HepG2 (cell line): ENCODE results near the gene PLEKHA8. TPM values are rescaled to one million over a fixed set of nuclear protein-coding genes. Genes with fewer than 3 reads are reported as not detected.

Source experiments
- RXRB ChIP-seq: IDR thresholded peaks from 2 replicates; pipeline ENCODE4 v1.6.1; 2016; ENCODE audit warnings: borderline replicate concordance, missing genetic modification reagents, missing compliant biosample characterization
- SP4 ChIP-seq: sonication (generic); formaldehyde crosslinking; IDR thresholded peaks from 2 replicates; pipeline ENCODE4 v1.8.1; 2023; ENCODE audit warnings: mild to moderate bottlenecking, missing genetic modification reagents
- ZNF550 ChIP-seq: sonication (generic); formaldehyde crosslinking; IDR thresholded peaks from 2 replicates; pipeline ENCODE4 v1.4.0; 2020; ENCODE audit warnings: mild to moderate bottlenecking, missing genetic modification reagents, borderline replicate concordance
- ZNF598 ChIP-seq: sonication (generic); formaldehyde crosslinking; IDR thresholded peaks from 2 replicates; pipeline ENCODE4 v1.5.1; 2020; ENCODE audit warnings: mild to moderate bottlenecking, missing genetic modification reagents, borderline replicate concordance
- ZNF777 ChIP-seq: sonication (generic); formaldehyde crosslinking; IDR thresholded peaks from 2 replicates; pipeline ENCODE4 v1.4.0; 2020; ENCODE audit warnings: missing genetic modification reagents
- ZSCAN21 ChIP-seq: sonication (generic); formaldehyde crosslinking; IDR thresholded peaks from 2 replicates; pipeline ENCODE4 v1.8.0; 2022; ENCODE audit warnings: mild to moderate bottlenecking, missing genetic modification reagents, moderate library complexity, borderline replicate concordance
- polyA plus RNA-seq, 8 experiments: library from polyadenylated mRNA; depleted of rRNA in 3 of 8; stranded (reverse) in 7 of 8; unstranded in 1 of 8; fragments of >200 nt; fragmentation: Illumina TruSeq in 4 of 8; extraction: Trizol in 4 of 8; gene quantifications; 2 replicates each; pipeline versions ENCODE4 v1.2.1 to v1.2.3, GENCODE V29; 2011 to 2016; ENCODE audit warnings: low read depth in 4 of 8, missing spikeins in 1 of 8, mixed read lengths in 1 of 8; ENCODE audit not compliant: insufficient read depth in 1 of 8
- total RNA-seq, 5 experiments: library from RNA; depleted of rRNA; stranded (reverse); fragments of >200 nt; fragmentation: Illumina TruSeq; extraction: Trizol; gene quantifications; 2 replicates each; pipeline ENCODE4 v1.2.3, GENCODE V29; 2016; ENCODE audit warnings: low read depth in 1 of 5
- TF ChIP-seq, protein P1 (sequence below), 2 experiments: fragments of 450-650 bp in 1 of 2; sonication (generic) in 1 of 2; formaldehyde crosslinking in 1 of 2; IDR thresholded peaks; 2 replicates each; pipeline versions ENCODE4 v1.6.1 to v1.8.0; 2016 to 2022; ENCODE audit warnings: antibody characterized with exemption in 1 of 2, mild to moderate bottlenecking in 1 of 2, missing genetic modification reagents in 1 of 2
- TF ChIP-seq, protein P2 (sequence below): sonication (generic); formaldehyde crosslinking; conservative IDR thresholded peaks from 2 replicates; pipeline ENCODE4 v1.8.0; 2022; ENCODE audit warnings: missing genetic modification reagents
- TF ChIP-seq, protein P3 (sequence below): sonication (generic); formaldehyde crosslinking; IDR thresholded peaks from 2 replicates; pipeline ENCODE4 v1.5.0; 2020; ENCODE audit warnings: missing genetic modification reagents, mild to moderate bottlenecking, borderline replicate concordance
- TF ChIP-seq, protein P4 (sequence below), 2 experiments: sonication (generic) in 1 of 2; formaldehyde crosslinking in 1 of 2; IDR thresholded peaks; 2 replicates each; pipeline versions ENCODE4 v1.4.0 to v1.6.1; 2016 to 2020; ENCODE audit warnings: borderline replicate concordance in 1 of 2, low read depth in 1 of 2, mild to moderate bottlenecking in 1 of 2, missing genetic modification reagents in 1 of 2

The PLEKHA8 gene
- total and polyA plus RNA-seq, 2 of the 13 experiments (the other 11 are each of a cell fraction or from before 2014, with no cell fraction given), result 12.5 to 26.4 TPM

DNA sequence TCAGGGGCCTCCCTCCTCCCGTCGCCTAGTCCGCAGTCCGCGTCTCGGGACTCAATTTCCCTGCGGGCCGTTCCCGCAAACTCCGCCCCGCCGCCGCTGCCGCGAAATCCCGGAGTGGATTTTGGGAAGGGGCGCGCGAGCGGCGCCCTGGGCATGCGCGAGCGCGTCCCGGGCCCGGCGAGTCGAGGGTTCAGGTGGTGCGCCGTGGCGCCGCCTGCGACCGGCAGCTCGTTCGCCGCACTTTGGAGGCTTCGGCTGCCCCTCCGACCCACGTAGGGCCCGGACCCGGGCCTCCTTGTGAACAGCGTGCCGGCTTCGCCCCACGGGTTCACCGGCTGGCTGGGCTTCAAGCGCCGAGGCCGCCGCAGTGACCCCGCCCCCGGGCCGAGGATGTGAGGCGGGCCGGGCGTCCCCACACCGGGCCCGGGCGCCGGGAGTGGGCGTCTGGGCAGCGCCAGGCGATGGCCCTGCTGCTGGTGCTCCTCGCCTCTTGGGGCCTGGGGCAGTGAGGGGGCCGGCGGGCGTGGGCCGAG, at the start of gene PLEKHA8 (continued):
- TF ChIP-seq, protein P1, sequence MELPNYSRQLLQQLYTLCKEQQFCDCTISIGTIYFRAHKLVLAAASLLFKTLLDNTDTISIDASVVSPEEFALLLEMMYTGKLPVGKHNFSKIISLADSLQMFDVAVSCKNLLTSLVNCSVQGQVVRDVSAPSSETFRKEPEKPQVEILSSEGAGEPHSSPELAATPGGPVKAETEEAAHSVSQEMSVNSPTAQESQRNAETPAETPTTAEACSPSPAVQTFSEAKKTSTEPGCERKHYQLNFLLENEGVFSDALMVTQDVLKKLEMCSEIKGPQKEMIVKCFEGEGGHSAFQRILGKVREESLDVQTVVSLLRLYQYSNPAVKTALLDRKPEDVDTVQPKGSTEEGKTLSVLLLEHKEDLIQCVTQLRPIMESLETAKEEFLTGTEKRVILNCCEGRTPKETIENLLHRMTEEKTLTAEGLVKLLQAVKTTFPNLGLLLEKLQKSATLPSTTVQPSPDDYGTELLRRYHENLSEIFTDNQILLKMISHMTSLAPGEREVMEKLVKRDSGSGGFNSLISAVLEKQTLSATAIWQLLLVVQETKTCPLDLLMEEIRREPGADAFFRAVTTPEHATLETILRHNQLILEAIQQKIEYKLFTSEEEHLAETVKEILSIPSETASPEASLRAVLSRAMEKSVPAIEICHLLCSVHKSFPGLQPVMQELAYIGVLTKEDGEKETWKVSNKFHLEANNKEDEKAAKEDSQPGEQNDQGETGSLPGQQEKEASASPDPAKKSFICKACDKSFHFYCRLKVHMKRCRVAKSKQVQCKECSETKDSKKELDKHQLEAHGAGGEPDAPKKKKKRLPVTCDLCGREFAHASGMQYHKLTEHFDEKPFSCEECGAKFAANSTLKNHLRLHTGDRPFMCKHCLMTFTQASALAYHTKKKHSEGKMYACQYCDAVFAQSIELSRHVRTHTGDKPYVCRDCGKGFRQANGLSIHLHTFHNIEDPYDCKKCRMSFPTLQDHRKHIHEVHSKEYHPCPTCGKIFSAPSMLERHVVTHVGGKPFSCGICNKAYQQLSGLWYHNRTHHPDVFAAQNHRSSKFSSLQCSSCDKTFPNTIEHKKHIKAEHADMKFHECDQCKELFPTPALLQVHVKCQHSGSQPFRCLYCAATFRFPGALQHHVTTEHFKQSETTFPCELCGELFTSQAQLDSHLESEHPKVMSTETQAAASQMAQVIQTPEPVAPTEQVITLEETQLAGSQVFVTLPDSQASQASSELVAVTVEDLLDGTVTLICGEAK (IDR thresholded peaks at IDR 0.05), result no peak
- TF ChIP-seq, protein P1 (CRISPR knock-in tag; IDR thresholded peaks at IDR 0.05), result peak; percentile 26; the same call in 1 of the 2 replicates
- TF ChIP-seq, protein P2, sequence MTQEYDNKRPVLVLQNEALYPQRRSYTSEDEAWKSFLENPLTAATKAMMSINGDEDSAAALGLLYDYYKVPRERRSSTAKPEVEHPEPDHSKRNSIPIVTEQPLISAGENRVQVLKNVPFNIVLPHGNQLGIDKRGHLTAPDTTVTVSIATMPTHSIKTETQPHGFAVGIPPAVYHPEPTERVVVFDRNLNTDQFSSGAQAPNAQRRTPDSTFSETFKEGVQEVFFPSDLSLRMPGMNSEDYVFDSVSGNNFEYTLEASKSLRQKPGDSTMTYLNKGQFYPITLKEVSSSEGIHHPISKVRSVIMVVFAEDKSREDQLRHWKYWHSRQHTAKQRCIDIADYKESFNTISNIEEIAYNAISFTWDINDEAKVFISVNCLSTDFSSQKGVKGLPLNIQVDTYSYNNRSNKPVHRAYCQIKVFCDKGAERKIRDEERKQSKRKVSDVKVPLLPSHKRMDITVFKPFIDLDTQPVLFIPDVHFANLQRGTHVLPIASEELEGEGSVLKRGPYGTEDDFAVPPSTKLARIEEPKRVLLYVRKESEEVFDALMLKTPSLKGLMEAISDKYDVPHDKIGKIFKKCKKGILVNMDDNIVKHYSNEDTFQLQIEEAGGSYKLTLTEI (CRISPR knock-in tag), result no peak
- TF ChIP-seq, protein P3, sequence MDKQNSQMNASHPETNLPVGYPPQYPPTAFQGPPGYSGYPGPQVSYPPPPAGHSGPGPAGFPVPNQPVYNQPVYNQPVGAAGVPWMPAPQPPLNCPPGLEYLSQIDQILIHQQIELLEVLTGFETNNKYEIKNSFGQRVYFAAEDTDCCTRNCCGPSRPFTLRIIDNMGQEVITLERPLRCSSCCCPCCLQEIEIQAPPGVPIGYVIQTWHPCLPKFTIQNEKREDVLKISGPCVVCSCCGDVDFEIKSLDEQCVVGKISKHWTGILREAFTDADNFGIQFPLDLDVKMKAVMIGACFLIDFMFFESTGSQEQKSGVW, result no peak
- TF ChIP-seq ZSCAN21 (CRISPR knock-in tag) (peak; percentile 50; the same call in 1 of the 2 replicates), ZNF777 (CRISPR knock-in tag) (peak; percentile 73; the same call in 1 of the 2 replicates), SP4 (CRISPR knock-in tag) (peak; percentile 92), ZNF598 (CRISPR knock-in tag) (no peak), RXRB (peak; percentile 42; the same call in 1 of the 2 replicates), ZNF550 (CRISPR knock-in tag) (no peak)
- TF ChIP-seq, protein P4, sequence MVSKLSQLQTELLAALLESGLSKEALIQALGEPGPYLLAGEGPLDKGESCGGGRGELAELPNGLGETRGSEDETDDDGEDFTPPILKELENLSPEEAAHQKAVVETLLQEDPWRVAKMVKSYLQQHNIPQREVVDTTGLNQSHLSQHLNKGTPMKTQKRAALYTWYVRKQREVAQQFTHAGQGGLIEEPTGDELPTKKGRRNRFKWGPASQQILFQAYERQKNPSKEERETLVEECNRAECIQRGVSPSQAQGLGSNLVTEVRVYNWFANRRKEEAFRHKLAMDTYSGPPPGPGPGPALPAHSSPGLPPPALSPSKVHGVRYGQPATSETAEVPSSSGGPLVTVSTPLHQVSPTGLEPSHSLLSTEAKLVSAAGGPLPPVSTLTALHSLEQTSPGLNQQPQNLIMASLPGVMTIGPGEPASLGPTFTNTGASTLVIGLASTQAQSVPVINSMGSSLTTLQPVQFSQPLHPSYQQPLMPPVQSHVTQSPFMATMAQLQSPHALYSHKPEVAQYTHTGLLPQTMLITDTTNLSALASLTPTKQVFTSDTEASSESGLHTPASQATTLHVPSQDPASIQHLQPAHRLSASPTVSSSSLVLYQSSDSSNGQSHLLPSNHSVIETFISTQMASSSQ (IDR thresholded peaks at IDR 0.05; ENCODE audit: low read depth), result no peak; the same call in 1 of the 2 replicates
- TF ChIP-seq, protein P4 (CRISPR knock-in tag; IDR thresholded peaks at IDR 0.05; ENCODE audit: borderline replicate concordance), result peak; percentile 66; the same call in 1 of the 2 replicates
